Activated CD4-positive, alpha-beta T cell treated with anti-CD3 and anti-CD28 coated beads for 1 hour (primary cell): ENCODE measurements around the gene AZGP1.
"Not testable (repeated sequence)": the region's sequence is repeated elsewhere in the genome, so short reads cannot be mapped to it uniquely, and the experiment has no call there.

Experiments
- DNase-seq: peaks from one replicate; pipeline ENCODE4 v3.0.0-alpha.2; 2020

AZGP1 gene

DNA sequence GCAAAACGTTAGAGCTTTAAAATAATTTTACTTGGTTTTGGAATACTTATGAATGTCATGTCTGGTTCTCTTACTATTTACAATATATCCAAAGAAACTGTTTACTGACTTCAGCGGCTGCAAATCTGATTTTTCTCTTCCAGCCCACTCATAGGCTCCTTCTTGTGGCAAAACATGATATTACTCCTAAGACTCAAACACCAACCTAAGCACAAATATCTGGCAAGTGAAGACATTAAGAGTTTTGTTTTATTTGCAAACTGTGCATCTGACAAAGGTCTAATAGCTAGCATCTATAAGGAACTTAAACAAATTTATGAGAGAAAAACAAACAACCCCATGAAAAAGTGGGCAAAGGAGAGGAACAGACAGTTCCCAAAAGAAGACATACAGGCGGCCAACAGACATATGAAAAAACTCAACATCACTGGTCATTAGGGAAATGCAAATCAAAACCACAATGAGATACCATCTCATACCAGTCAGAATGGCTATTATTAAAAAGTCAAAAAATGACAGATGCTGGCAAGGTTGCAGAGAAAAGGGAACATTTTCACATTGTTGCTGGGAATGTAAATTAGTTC, 26.1 kb downstream of the AZGP1 start:
- DNase-seq: no peak

DNA sequence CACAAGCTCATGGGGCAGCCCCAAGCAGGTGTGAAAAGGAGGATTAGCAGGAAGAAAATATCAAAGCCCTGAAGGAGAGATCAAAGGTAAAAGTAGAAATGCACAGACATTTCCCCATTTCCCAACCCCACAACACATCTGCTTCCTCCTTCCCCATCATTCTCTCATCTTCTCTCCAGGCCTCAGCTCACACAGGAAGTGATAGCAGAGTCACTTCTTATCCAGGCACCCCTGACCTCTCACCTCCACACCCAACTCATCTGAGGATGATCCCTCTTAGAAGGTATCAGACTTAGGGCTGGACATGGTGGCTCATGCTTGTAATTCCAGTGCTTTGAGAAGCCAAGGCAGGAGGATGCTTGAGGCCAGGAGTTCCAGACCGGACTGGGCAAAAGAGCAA, 28.2 kb downstream of the AZGP1 start:
- DNase-seq: no peak

DNA sequence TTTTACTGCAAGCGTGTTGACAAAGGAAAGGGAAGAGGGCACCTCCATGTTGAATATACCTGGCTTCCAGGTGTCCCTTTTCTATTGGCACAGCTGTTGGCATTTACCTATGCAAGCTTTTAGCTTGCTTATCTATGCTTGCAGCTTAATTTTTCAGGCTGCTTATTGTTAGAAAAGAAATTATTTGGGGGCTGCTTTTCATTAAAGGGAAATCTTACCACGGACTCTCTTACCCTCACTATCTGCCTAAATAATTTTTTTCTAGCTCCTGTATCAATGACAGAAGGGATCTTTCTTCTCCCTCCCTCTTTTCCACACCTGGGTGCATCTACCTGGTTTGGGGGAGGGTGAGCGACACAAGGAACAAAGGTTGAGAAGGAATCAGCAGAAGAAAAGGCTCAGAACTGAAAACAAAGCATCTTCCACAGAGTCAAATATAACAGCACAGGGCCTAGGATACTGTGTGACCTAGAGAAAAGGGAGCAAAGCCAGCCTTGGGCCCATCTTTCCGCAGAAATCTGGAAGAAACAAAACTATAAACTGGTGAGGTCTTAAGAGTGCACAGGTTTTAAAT, 31.2 kb downstream of the AZGP1 start:
- no peak for DNase-seq

DNA sequence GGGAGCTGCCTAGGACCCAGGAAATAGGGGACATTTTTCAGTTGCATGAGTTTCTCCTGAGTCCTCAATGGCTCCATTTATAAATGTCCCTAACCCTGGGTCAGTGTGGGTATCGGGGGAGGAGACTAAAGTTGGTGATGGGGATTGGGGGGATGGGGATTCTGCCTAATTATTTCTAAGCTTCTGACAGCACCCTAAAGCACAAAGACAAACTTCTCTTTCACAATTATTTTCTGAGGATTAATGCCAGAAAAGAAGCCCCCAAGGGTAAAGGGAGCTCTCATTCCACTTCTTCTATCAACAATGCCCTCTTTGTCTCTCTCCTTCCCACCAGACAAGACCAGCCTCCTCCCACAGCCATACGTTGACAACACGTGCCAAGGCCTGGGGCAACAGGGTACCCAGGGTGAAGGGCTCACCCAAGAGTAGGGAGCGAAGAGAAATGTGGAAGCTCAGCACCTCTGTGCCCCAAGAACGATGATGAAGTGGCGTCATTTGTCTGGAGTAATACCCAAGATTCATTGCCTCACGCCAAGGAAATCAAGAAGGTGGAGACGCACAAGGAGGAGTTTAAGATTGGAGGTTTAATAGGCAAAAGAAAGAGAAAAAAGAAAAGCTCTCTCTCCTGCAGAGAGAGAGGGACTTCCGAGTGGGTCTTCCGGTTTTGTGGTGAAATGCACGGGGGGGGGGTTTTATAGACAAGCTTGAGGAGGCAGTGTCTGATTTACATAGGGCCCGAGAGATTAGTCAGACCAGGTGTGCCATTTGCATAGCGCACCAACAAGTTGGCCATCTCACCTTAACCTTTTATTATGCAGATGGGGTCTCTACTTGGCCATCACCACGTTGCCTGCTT, 32.0 kb downstream of the AZGP1 start:
- DNase-seq: no peak

DNA sequence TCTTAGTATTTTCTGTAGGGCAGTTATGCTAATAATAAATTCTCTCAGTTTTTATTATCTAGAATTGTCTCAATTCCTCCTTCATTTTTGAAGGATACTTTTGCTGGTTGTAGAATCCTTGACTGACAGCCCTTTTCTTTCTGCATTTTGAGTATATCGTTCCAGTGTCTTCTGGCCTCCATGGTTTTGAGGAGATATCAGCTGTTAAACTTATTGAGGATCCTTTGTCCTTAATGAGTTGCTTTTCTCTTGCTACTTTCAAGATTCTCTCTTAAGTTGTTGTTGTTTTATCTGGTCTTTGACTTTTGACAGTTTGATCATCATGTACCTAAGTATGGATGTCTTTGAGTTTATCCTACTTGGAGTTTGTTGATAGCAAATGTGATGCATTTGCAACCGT, 37.5 kb downstream of the AZGP1 start:
- no peak for DNase-seq

DNA sequence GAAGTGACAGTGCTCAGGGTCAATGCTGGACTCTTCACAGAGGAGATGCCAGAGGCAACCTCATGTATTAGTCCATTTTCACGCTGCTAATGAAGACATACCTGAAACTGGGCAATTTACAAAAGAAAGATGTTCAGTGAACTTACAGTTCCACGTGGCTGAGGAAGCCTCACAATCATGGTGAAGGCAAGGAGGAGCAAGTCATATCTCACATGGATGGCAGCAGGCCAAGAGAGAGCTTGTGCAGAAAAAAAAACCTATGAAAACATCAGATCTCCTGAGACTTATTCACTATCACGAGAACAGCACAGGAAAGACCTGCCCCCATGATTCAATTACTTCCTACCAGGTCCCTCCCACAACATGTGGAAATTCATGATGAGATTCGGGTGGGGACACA, 40.8 kb downstream of the AZGP1 start:
- DNase-seq: not testable (repeated sequence)

DNA sequence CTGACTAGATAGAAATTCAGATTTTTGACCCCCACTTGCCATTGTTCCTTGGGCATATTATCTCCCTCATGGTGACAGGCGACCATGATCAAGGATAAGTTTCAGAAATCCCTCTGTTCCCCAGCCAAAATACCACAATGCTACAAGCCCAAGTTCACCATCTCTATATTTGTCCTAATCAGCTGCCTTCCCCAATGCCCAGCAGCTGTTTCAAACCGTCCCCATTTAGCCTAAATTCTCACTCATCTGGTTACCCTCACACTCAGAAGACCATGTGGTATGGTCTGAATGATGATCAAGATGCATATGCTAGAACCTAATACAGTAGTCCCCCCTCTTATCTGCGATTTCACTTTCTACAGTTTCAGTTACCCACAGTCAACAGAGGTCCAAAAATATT, 45.5 kb downstream of the AZGP1 start:
- DNase-seq: no peak

DNA sequence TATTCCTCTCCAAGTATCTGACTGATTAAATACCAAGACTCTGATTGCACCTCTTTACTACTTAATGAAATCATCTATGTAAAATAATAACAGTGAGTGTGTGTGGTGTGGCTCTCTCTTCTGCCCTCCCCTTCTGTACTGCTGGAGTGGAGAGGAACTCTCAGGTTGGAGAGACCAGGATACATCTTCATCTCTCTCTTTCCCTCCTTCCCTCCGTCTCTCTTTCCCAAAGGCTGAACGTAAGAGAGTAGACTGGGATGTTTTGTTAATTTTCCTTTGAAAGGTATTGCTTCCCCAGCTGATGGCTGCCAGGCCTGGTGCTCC, 46.1 kb downstream of the AZGP1 start:
- no peak for DNase-seq

DNA sequence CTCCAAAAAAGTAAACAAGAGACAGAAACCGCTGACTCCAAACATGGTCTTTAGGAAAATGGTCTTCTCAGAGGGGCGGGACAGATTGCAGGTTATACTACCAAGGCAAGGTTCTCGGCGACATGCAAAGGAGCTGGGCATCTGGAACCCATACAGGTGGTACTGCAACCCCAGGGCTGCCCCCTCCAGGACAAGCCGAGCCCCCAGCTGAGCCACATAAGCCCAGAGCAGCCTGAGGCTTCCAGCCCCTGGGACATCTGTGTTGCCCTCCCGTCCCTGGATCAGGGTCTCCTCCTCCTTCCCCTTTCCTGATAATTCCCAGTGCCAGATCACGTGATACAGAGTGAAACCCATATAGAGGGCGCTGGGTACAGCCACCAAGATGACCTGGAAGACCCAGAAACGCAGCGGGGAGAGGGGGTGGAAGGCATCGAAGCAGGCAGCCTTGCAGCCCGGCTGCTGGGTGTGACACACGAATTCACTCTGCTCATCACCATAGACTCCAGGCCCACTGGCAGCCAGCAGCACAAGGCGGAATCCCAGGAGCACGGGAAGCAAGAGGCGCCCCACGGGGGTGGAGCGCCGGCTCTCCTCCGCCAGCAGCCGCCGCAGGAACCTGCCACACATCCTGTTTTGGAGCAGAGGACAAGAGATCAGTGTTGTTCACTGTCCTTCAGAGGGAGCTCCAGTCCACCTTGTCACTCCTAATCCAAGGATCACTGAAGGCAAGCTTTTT, 46.7 kb downstream of the AZGP1 start, which contains the start of gene GJC3:
TSS of gene GJC3 (minus strand) at position 627 of the 736 bp plus-strand sequence. CDS start at position 627, 0 bp downstream.
- no peak for DNase-seq

DNA sequence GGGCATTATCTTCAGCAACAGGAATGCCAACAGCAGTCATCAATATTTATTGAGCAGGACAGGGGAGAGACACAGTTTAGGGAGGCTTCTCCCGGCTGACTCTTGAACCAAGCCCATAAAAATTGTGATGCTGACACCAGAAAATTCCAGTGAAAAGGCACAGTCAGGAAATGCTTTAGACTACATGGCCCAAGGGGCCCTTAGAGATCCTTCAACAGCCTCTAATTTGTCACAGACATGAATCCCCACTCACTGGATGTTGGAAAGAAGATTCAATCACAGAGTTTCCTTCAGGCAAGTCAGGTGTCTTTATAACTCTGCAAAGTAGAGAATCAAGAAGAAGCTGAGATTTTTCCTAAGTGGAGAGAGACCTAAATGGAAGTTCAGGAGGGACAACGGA, 47.6 kb downstream of the AZGP1 start:
- no peak for DNase-seq

DNA sequence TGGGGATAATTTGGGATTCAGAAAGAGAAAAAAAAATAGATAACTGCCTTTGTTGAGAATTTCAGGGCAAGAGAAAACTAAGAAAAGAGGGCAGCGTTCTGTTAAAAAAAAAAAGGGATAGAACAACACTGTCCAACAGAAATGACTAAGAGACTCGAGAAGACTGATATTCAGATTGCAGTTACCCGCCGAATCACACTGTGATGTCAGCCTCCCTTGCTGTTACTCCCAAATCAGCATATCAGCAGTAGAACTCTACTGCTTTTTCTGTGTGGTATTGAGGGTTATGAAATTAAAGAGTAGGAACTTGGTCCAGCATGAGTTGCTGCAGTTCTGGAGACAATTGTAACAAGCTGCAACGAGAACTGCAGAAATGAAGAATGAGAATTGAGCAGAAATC, 48.3 kb downstream of the AZGP1 start:
- DNase-seq: no peak

DNA sequence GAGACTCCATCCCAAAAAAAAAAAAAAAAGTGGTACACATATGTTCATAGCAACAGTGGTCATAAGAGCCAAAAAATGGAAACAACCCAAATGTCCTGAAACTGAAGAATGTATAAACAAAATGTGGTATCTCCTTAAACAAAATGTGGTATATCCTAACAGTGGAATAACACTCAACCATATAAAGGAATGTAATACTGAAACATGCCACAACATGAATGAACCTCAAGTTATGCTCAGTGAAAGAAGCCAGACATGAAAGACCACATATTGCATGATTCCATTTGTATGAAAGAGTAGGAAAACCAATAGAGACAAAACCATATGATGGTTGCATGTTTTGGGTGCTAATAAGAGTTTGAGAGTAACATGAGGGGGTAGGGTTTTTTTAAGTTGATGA, 49.5 kb downstream of the AZGP1 start:
- no peak for DNase-seq

DNA sequence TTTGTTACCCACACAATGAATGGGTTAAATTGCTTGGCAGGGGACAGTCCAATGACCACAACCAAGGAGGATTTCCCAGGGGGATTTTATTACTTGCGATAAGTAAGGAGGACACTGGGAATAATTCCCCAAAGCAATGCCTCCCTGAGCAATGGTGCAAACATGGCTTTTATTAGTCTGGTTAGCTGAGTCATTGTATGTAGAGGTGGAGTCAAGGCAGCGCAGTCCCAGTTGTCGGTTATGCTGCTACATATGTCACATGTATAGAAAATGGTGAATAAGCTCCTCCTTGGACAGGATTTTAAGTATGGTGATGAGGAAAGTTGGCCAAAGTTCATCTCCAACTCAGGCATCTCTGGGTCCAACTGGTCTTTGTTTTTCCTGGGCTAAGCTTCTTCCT, 52.6 kb downstream of the AZGP1 start:
- DNase-seq: no peak

DNA sequence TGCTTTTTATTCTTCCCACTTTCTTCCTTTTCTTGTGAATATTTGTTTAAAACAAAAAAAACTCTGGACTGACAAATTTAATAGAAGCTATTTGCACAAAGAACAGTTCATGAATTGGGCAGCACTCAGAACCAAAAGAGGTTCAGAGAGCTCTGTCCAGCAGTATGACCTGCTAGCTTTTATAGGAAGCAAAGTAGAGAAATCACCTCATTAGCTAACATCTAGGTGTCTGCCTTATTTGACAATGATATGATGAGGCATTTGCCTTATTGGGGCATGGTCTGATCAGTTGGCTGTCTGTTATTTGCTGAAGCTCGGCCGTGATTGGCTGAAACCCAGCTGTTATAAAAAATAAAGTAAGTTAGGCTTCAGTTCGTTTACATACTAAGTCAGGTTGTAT, 55.7 kb downstream of the AZGP1 start:
- DNase-seq: no peak

DNA sequence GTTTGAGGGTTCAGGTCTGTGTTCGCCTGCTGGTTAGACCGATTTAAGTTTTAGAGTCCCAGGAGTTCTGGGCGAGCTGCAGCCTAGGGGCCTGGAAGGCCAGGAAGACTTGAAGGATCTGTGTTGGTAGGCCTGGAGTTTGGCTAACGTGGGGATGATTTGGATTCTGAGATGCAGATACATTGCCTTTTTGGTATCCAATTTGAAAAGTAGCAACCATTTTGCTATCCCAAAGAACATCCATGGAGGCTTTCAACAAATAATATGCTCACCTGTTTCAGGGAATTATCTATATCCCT, 56.1 kb downstream of the AZGP1 start:
- DNase-seq: no peak

DNA sequence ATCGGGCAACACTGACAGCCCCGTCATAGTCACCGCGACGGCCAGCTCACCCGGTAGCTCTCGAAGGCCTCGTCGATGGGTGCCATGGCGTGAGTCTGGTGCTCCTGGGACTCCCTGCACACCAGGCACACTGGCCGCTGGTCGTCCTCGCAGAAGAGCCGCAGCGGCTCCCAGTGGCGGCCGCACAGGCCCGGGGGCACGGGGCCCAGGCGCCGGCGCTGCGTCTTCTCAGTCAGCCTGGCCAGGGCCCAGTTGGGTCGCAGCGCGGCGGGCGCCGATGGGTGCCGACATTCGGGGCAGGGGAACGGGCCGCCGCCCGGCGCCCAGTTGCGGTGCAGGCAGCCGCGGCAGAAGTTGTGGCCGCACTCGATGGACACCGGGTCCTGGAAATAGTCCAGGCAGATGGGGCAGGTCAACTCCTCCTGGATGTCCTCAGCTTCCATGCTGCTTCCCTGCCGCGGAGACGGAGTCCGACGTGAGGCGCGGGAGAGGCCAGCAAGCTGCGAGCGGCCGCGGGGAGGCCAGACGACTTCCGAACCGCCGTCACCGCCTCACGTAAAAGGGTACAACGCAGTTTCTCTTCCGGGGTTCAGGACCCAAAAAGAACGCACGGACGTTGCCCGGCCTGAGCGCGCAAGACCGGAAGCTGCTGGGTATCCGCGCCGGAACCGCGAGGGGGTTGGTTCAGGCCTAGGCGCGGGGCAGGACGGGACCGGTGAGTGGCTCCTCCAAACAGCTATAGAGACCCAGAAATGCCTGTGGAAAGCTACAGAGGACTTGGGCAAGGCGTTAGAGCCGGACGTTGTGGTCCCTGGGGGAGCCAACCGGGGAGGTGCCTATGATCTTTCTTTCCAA, 56.6 kb downstream of the AZGP1 start, which contains the start of gene TRIM4:
TSS of gene TRIM4 (minus strand) at position 572 of the 855 bp plus-strand sequence. CDS start at position 443, 129 bp downstream.
- DNase-seq: peak; percentile 82
